Upper lobe of left lung (tissue), 6 donors: ENCODE data around the gene DDR2. TPM values are rescaled to one million over a fixed set of nuclear protein-coding genes. Genes with fewer than 3 reads are reported as not detected.

Experiments used
- ATAC-seq, 2 donors: fragments of 200-7000 bp; cut with Tn5 transposase; one replicate each; pipeline ENCODE4 v1.9.1; 2022; ENCODE audit warnings: mild to moderate bottlenecking in 2 of 2, moderate library complexity in 2 of 2; ENCODE audit not compliant: low FRiP score in 2 of 2
- DNase-seq, 2 donors: peaks; one replicate each; pipeline ENCODE4 v3.0.0-alpha.2; 2019 to 2020
- H3K27ac ChIP-seq, 4 donors: fragments of 200-600 bp; sonication (generic); one replicate each; pipeline ENCODE4 v1.5.1; 2016 to 2019
- H3K27me3 ChIP-seq, 4 donors: fragments of 200-600 bp; sonication (generic); one replicate each; pipeline ENCODE4 v1.5.1; 2017 to 2019
- H3K36me3 ChIP-seq, 4 donors: fragments of 200-600 bp; sonication (generic); one replicate each; pipeline ENCODE4 v1.5.1; 2016 to 2019
- H3K4me1 ChIP-seq, 4 donors: fragments of 200-600 bp; sonication (generic); one replicate each; pipeline ENCODE4 v1.5.1; 2018 to 2019
- H3K4me3 ChIP-seq, 4 donors: fragments of 200-600 bp; sonication (generic); one replicate each; pipeline ENCODE4 v1.5.1; 2017 to 2019; ENCODE audit warnings: mild to moderate bottlenecking in 2 of 4, moderate library complexity in 1 of 4
- H3K9me3 ChIP-seq, 4 donors: fragments of 200-600 bp; sonication (generic); one replicate each; pipeline ENCODE4 v1.5.1; 2018 to 2019
- CTCF ChIP-seq, 6 experiments: fragments of 450-650 bp in 4 of 6; fragments of 200-600 bp in 2 of 6; sonication (generic) in 2 of 6; IDR thresholded peaks; one replicate each; pipeline ENCODE4 v1.5.1; 2016 to 2019; ENCODE audit warnings: antibody characterized with exemption in 6 of 6
- EP300 ChIP-seq, 4 donors: sonication (generic); formaldehyde crosslinking; IDR thresholded peaks; one replicate each; pipeline ENCODE4 v1.5.1; 2017; ENCODE audit warnings: antibody characterized with exemption in 4 of 4, control low read depth in 2 of 4
- POLR2A ChIP-seq, 4 donors: fragments of 450-650 bp; IDR thresholded peaks; one replicate each; pipeline ENCODE4 v1.5.1; 2016 to 2017; ENCODE audit warnings: antibody characterized with exemption in 4 of 4, mild to moderate bottlenecking in 2 of 4
- POLR2AphosphoS5 ChIP-seq, 2 donors: sonication (generic); formaldehyde crosslinking; IDR thresholded peaks; one replicate each; pipeline ENCODE4 v1.5.1; 2017; ENCODE audit warnings: antibody characterized with exemption in 2 of 2
- WGBS, 2 donors: methylation state at CpG; one replicate each; pipeline ENCODE4 v1.1.5; 2017 to 2018; 5-methylcytosine and 5-hydroxymethylcytosine counted together
- total RNA-seq, 6 donors: library from RNA; depleted of rRNA in 4 of 6; stranded (reverse); fragments of >200 nt in 4 of 6; gene quantifications; one replicate each; pipeline versions ENCODE4 v1.1.0 to v1.2.1, GENCODE V29; 2016 to 2021
- donor health status: DM: no; HTN: no; CAD: no; lungs with moderate emphysema.
- donor health status: DM: no; HTN: yes; CAD: no; lungs with severe emphysema.

DDR2 gene
- total RNA-seq, 6 donors from 2014 or later: 10.5 to 53.3 (median 23.0) TPM

- H3K4me1 ChIP-seq: no peaks in the 10 kb centered on the region
- WGBS, 2 donors: 64% methylated on average over 1 of the region's 1 CpG
- no peak for TF ChIP-seq EP300 (IDR thresholded peaks at IDR 0.05)
- no peak for TF ChIP-seq CTCF (IDR thresholded peaks at IDR 0.05)
- no peak for TF ChIP-seq POLR2AphosphoS5 (IDR thresholded peaks at IDR 0.05)
- TF ChIP-seq POLR2A (IDR thresholded peaks at IDR 0.05): no peak
- H3K36me3 ChIP-seq: no peaks in the 10 kb centered on the region
- H3K9me3 ChIP-seq: no peaks in the 10 kb centered on the region
- ATAC-seq (no peak), DNase-seq (no peak)
- H3K27ac ChIP-seq: no peak overlapping the region
- no peak overlapping the region for H3K4me3 ChIP-seq
- H3K27me3 ChIP-seq: no peaks in the 10 kb centered on the region
Observed at GRCh38 chr1:162719678-162720077, 87.4 kb downstream of the DDR2 start.

GRCh38 chr1:162720996-162721395 is 88.7 kb downstream of the DDR2 start:
- H3K9me3 ChIP-seq: no peaks in the 10 kb centered on the region
- H3K36me3 ChIP-seq: no peaks in the 10 kb centered on the region
- no peak overlapping the region for H3K4me3 ChIP-seq
- 78 to 86% methylated on average over 1 of the region's 1 CpG for WGBS, 2 donors
- no peak for ATAC-seq
- H3K27ac ChIP-seq: no peak overlapping the region
- TF ChIP-seq CTCF (IDR thresholded peaks at IDR 0.05) (no peak), EP300 (IDR thresholded peaks at IDR 0.05) (no peak), POLR2AphosphoS5 (IDR thresholded peaks at IDR 0.05) (no peak)
- no peaks in the 10 kb centered on the region for H3K27me3 ChIP-seq
- H3K4me1 ChIP-seq: no peaks in the 10 kb centered on the region
- no peak for DNase-seq

GRCh38 chr1:162721471-162721870 is 89.2 kb downstream of the DDR2 start:
- Histone ChIP-seq H3K27me3 (no peaks in the 10 kb centered on the region), H3K9me3 (no peaks in the 10 kb centered on the region), H3K27ac (no peak overlapping the region), H3K4me1 (no peaks in the 10 kb centered on the region), H3K36me3 (no peaks in the 10 kb centered on the region), H3K4me3 (no peak overlapping the region)
- TF ChIP-seq POLR2A (IDR thresholded peaks at IDR 0.05): no peak
- TF ChIP-seq CTCF (IDR thresholded peaks at IDR 0.05): no peak
- no peak for TF ChIP-seq POLR2AphosphoS5 (IDR thresholded peaks at IDR 0.05)
- no peak for TF ChIP-seq EP300 (IDR thresholded peaks at IDR 0.05)
- DNase-seq: no peak
- ATAC-seq: no peak

- H3K36me3 ChIP-seq: no peaks in the 10 kb centered on the region
- no peaks in the 10 kb centered on the region for H3K4me1 ChIP-seq
- ATAC-seq: no peak
- no peaks in the 10 kb centered on the region for H3K9me3 ChIP-seq
- H3K4me3 ChIP-seq: no peak overlapping the region
- WGBS, 2 donors: 89 to 92% methylated on average over 3 of the region's 3 CpGs
- no peak overlapping the region for H3K27ac ChIP-seq
- no peak for DNase-seq
- no peaks in the 10 kb centered on the region for H3K27me3 ChIP-seq
- no peak for TF ChIP-seq POLR2AphosphoS5 (IDR thresholded peaks at IDR 0.05)
- no peak for TF ChIP-seq CTCF (IDR thresholded peaks at IDR 0.05)
- no peak for TF ChIP-seq EP300 (IDR thresholded peaks at IDR 0.05)
- no peak for TF ChIP-seq POLR2A (IDR thresholded peaks at IDR 0.05)
Observed at GRCh38 chr1:162722036-162722435, 89.8 kb downstream of the DDR2 start.

- H3K4me1 ChIP-seq: no peaks in the 10 kb centered on the region
- no peak overlapping the region for H3K27ac ChIP-seq
- no peak for TF ChIP-seq POLR2A (IDR thresholded peaks at IDR 0.05)
- no peak for TF ChIP-seq CTCF (IDR thresholded peaks at IDR 0.05)
- no peak for TF ChIP-seq POLR2AphosphoS5 (IDR thresholded peaks at IDR 0.05)
- no peak for TF ChIP-seq EP300 (IDR thresholded peaks at IDR 0.05)
- no peaks in the 10 kb centered on the region for H3K9me3 ChIP-seq
- no peak for DNase-seq
- H3K36me3 ChIP-seq: no peaks in the 10 kb centered on the region
- 68 to 78% methylated on average over 7 of the region's 7 CpGs for WGBS, 2 donors
- H3K27me3 ChIP-seq: no peaks in the 10 kb centered on the region
- no peak overlapping the region for H3K4me3 ChIP-seq
- ATAC-seq: no peak
Observed at GRCh38 chr1:162724583-162725120, 92.4 kb downstream of the DDR2 start.
